H9 (cell line): ENCODE measurements around the gene WDR64. TPM values are rescaled to one million over a fixed set of nuclear protein-coding genes. Genes with fewer than 3 reads are reported as not detected.

ENCODE experiments used
- DNase-seq: peaks from one replicate; pipeline ENCODE4 v3.0.0-alpha.2; 2017
- H2AFZ ChIP-seq: one replicate; pipeline ENCODE4 v1.6.1; 2013; ENCODE audit warnings: mild to moderate bottlenecking, low read length, control low read depth, moderate library complexity
- H2AK5ac ChIP-seq: 2 replicates; pipeline ENCODE4 v1.6.1; 2013; ENCODE audit warnings: low read length, control low read depth, mixed read lengths; ENCODE audit not compliant: insufficient read length
- H2BK120ac ChIP-seq: one replicate; pipeline ENCODE4 v1.6.1; 2013; ENCODE audit warnings: low read depth, mild to moderate bottlenecking, low read length, control low read depth, inconsistent platforms; ENCODE audit not compliant: poor library complexity, severe bottlenecking
- H2BK12ac ChIP-seq: 2 replicates; pipeline ENCODE4 v1.6.1; 2013; ENCODE audit warnings: low read length, control low read depth, mixed read lengths, low read depth; ENCODE audit not compliant: insufficient read length
- H2BK15ac ChIP-seq: 2 replicates; pipeline ENCODE4 v1.6.1; 2013; ENCODE audit warnings: low read depth, low read length, control low read depth
- H2BK20ac ChIP-seq: one replicate; pipeline ENCODE4 v1.6.1; 2013; ENCODE audit warnings: low read depth, mild to moderate bottlenecking, low read length, control low read depth, inconsistent platforms; ENCODE audit not compliant: poor library complexity, severe bottlenecking
- H2BK5ac ChIP-seq: 2 replicates; pipeline ENCODE4 v1.6.1; 2013; ENCODE audit warnings: low read length, control low read depth, mixed read lengths; ENCODE audit not compliant: insufficient read length
- H3K14ac ChIP-seq: 2 replicates; pipeline ENCODE4 v1.6.1; 2013; ENCODE audit warnings: low read length, control low read depth; ENCODE audit not compliant: insufficient read depth
- H3K18ac ChIP-seq: 2 replicates; pipeline ENCODE4 v1.6.1; 2013; ENCODE audit warnings: low read depth, mild to moderate bottlenecking, mixed read lengths, low read length, control low read depth; ENCODE audit not compliant: insufficient read length
- H3K23ac ChIP-seq: 2 replicates; pipeline ENCODE4 v1.6.1; 2013; ENCODE audit warnings: low read length, control low read depth, mixed read lengths, low read depth; ENCODE audit not compliant: insufficient read length
- H3K23me2 ChIP-seq: 2 replicates; pipeline ENCODE4 v1.6.1; 2013; ENCODE audit warnings: low read depth, mild to moderate bottlenecking, mixed read lengths, low read length, control low read depth; ENCODE audit not compliant: insufficient read length, poor library complexity, severe bottlenecking
- H3K27ac ChIP-seq: 2 replicates; pipeline ENCODE4 v1.5.1; 2013; ENCODE audit warnings: low read length, control low read depth, mixed read lengths, low read depth; ENCODE audit not compliant: insufficient read length
- H3K27me3 ChIP-seq: 2 replicates; pipeline ENCODE4 v1.6.1; 2013; ENCODE audit warnings: low read length, control low read depth, inconsistent platforms; ENCODE audit not compliant: insufficient read depth
- H3K4ac ChIP-seq: 2 replicates; pipeline ENCODE4 v1.6.1; 2013; ENCODE audit warnings: low read depth, mild to moderate bottlenecking, control low read depth, inconsistent platforms, low read length, moderate library complexity
- H3K4me1 ChIP-seq: 2 replicates; pipeline ENCODE4 v1.6.1; 2013; ENCODE audit warnings: low read length, control low read depth, inconsistent platforms; ENCODE audit not compliant: insufficient read depth
- H3K4me2 ChIP-seq: 2 replicates; pipeline ENCODE4 v1.6.1; 2013; ENCODE audit warnings: low read length, control low read depth, mixed read lengths; ENCODE audit not compliant: insufficient read length, insufficient read depth
- H3K56ac ChIP-seq: 2 replicates; pipeline ENCODE4 v1.6.1; 2013; ENCODE audit warnings: low read depth, mild to moderate bottlenecking, mixed read lengths, low read length, control low read depth; ENCODE audit not compliant: insufficient read length
- H3K79me1 ChIP-seq: 2 replicates; pipeline ENCODE4 v1.6.1; 2013; ENCODE audit warnings: low read depth, mild to moderate bottlenecking, moderate library complexity, low read length, control low read depth, inconsistent platforms; ENCODE audit not compliant: insufficient read depth, poor library complexity, severe bottlenecking
- H3K79me2 ChIP-seq: 2 replicates; pipeline ENCODE4 v1.6.1; 2013; ENCODE audit warnings: low read length, control low read depth, inconsistent platforms; ENCODE audit not compliant: insufficient read depth
- H3K9ac ChIP-seq: 2 replicates; pipeline ENCODE4 v1.6.1; 2013; ENCODE audit warnings: low read length, control low read depth, mixed read lengths; ENCODE audit not compliant: insufficient read length; ENCODE audit errors: extremely low read depth
- H3K9me3 ChIP-seq: one replicate; pipeline ENCODE4 v1.6.1; 2013; ENCODE audit warnings: low read depth, low read length, inconsistent platforms; ENCODE audit not compliant: control insufficient read depth
- H3T11ph ChIP-seq: one replicate; pipeline ENCODE4 v1.6.1; 2013; ENCODE audit warnings: mild to moderate bottlenecking, low read length, control low read depth, inconsistent platforms
- H4K20me1 ChIP-seq: one replicate; pipeline ENCODE4 v1.6.1; 2013; ENCODE audit not compliant: control insufficient read depth, insufficient read length, insufficient read depth
- H4K5ac ChIP-seq: 2 replicates; pipeline ENCODE4 v1.6.1; 2013; ENCODE audit warnings: low read depth, mild to moderate bottlenecking, mixed read lengths, low read length, control low read depth; ENCODE audit not compliant: insufficient read length
- H4K8ac ChIP-seq: replicated peaks from 2 replicates; pipeline ENCODE4 v1.6.1; 2013; ENCODE audit warnings: low read length, control low read depth, mixed read lengths, low read depth; ENCODE audit not compliant: insufficient read length
- H4K91ac ChIP-seq: 2 replicates; pipeline ENCODE4 v1.6.1; 2013; ENCODE audit warnings: low read depth, mild to moderate bottlenecking, moderate library complexity, mixed read lengths, low read length, control low read depth; ENCODE audit not compliant: insufficient read length
- H3K27ac Mint-ChIP-seq, 3 experiments: 2 replicates in 2 of 3; 3 replicates in 1 of 3; pipeline ENCODE4 v1.8.0; 2020 to 2021; ENCODE audit warnings: mixed read lengths in 3 of 3, mild to moderate bottlenecking in 1 of 3, moderate library complexity in 1 of 3
- H3K27me3 Mint-ChIP-seq: 2 replicates; pipeline ENCODE4 v1.8.0; 2021; ENCODE audit warnings: low read depth, mild to moderate bottlenecking, moderate library complexity, mixed read lengths
- H3K36me3 Mint-ChIP-seq, 3 experiments: 2 replicates in 2 of 3; 3 replicates in 1 of 3; pipeline ENCODE4 v1.8.0; 2020 to 2021; ENCODE audit warnings: low read depth in 3 of 3, mixed read lengths in 3 of 3; ENCODE audit not compliant: insufficient read depth in 1 of 3
- H3K4me1 Mint-ChIP-seq, 2 experiments: 2 replicates each; pipeline ENCODE4 v1.8.0; 2020; ENCODE audit warnings: mixed read lengths in 2 of 2
- H3K4me3 Mint-ChIP-seq, 2 experiments: 2 replicates in 1 of 2; 3 replicates in 1 of 2; pipeline ENCODE4 v1.8.0; 2020 to 2021; ENCODE audit warnings: mild to moderate bottlenecking in 2 of 2, mixed read lengths in 2 of 2, moderate library complexity in 1 of 2
- H3K9me3 Mint-ChIP-seq, 2 experiments: 2 replicates in 1 of 2; 3 replicates in 1 of 2; pipeline ENCODE4 v1.8.0; 2020; ENCODE audit warnings: mild to moderate bottlenecking in 2 of 2, mixed read lengths in 2 of 2, moderate library complexity in 1 of 2
- CTCF ChIP-seq: fragments of 200-600 bp; sonication (generic); conservative IDR thresholded peaks from 3 replicates; pipeline ENCODE4 v1.8.0; 2021; ENCODE audit warnings: antibody characterized with exemption, mild to moderate bottlenecking
- WGBS: extraction: QIAGEN DNeasy Blood & Tissue Kit; methylation state at CpG from one replicate; pipeline ENCODE4 v1.1.7; 2013; ENCODE audit warnings: missing lambda C conversion rate, low lambda C conversion rate, mixed read lengths; ENCODE audit not compliant: insufficient read length; ENCODE audit errors: extremely low coverage; 5-methylcytosine and 5-hydroxymethylcytosine counted together
- total RNA-seq: library from RNA; stranded (reverse); gene quantifications from 2 replicates; pipeline ENCODE4 v1.2.1, GENCODE V29; 2021

The WDR64 gene
- total RNA-seq, 1 experiment from 2014 or later: not detected

- no peak overlapping the region for H2BK20ac ChIP-seq
- no peak overlapping the region for H3K4ac ChIP-seq
- H4K8ac ChIP-seq: no peak overlapping the region
- Mint-ChIP-seq H3K4me1 (peaks cover 2 to 6% of the 10 kb centered on the region in 2 experiments), H3K9me3 (peaks cover 11 to 12% of the 10 kb centered on the region in 2 experiments), H3K27ac (peak overlapping the region in 1 of 3 experiments; percentile 66; a peak in 1 of 7 replicates), H3K36me3 (peaks cover 2 to 14% (median 12%) of the 10 kb centered on the region in 3 experiments), H3K27me3 (peaks cover 9% of the 10 kb centered on the region), H3K4me3 (no peak overlapping the region)
- no peak overlapping the region for H3T11ph ChIP-seq
- H4K5ac ChIP-seq: no peak overlapping the region
- H3K4me2 ChIP-seq: no peak overlapping the region
- no peaks in the 10 kb centered on the region for H3K4me1 ChIP-seq
- no peaks in the 10 kb centered on the region for H3K79me2 ChIP-seq
- H3K9ac ChIP-seq: no peak overlapping the region
- H2AFZ ChIP-seq: no peak overlapping the region
- no peak overlapping the region for H3K27ac ChIP-seq
- H2AK5ac ChIP-seq: no peak overlapping the region
- H4K20me1 ChIP-seq: no peaks in the 10 kb centered on the region
- no CpG with 5 or more reads among the region's 7 CpGs for WGBS
- TF ChIP-seq CTCF: no peak
- H2BK5ac ChIP-seq: no peak overlapping the region
- H2BK12ac ChIP-seq: no peak overlapping the region
- no peak overlapping the region for H3K18ac ChIP-seq
- no peak overlapping the region for H3K14ac ChIP-seq
- no peak overlapping the region for H3K23ac ChIP-seq
- H3K23me2 ChIP-seq: no peaks in the 10 kb centered on the region
- no peak overlapping the region for H4K91ac ChIP-seq
- no peak for DNase-seq
- H3K56ac ChIP-seq: no peak overlapping the region
- no peak overlapping the region for H2BK120ac ChIP-seq
- no peaks in the 10 kb centered on the region for H3K9me3 ChIP-seq
- no peaks in the 10 kb centered on the region for H3K27me3 ChIP-seq
- H3K79me1 ChIP-seq: no peaks in the 10 kb centered on the region
- no peak overlapping the region for H2BK15ac ChIP-seq
Observed at GRCh38 chr1:241646201-241646600, 5.9 kb upstream of the WDR64 start.
